HEK293 (cell line): ENCODE measurements around the gene LSM14B.

Experiments
- CTCF ChIA-PET: fragments of 350-600 bp; formaldehyde crosslinking; extraction: SDS; loops from one replicate; lab custom pipeline; 2021; ENCODE audit warnings: antibody characterized with exemption; lab: Yijun Ruan, JAX
- POLR2A ChIA-PET: fragments of 300-600 bp; formaldehyde crosslinking; extraction: SDS; loops from one replicate; lab custom pipeline; 2020; ENCODE audit warnings: antibody characterized with exemption, inconsistent platforms; lab: Yijun Ruan, JAX
- H3K27ac ChIP-seq: fragments of 200-500 bp; sonication (Bioruptor generic); 2 replicates; pipeline ENCODE4 v1.5.1; 2014; ENCODE audit warnings: low read depth, low read length, control low read depth, inconsistent platforms; ENCODE audit errors: extremely low read depth
- H3K36me3 ChIP-seq, 2 experiments: fragments of 200-500 bp in 1 of 2; sonication (Bioruptor generic) in 1 of 2; 1 replicate in 1 of 2; 2 replicates in 1 of 2; pipeline ENCODE4 v1.5.1; 2014 to 2017; ENCODE audit warnings: inconsistent platforms in 2 of 2, low read length in 2 of 2; ENCODE audit not compliant: control insufficient read depth in 2 of 2, insufficient read depth in 1 of 2
- H3K4me1 ChIP-seq: fragments of 200-500 bp; sonication (Bioruptor generic); 2 replicates; pipeline ENCODE4 v1.5.1; 2014; ENCODE audit warnings: mild to moderate bottlenecking, low read length, inconsistent platforms; ENCODE audit not compliant: control insufficient read depth, insufficient read depth
- H3K4me3 ChIP-seq: 2 replicates; pipeline ENCODE4 v1.5.1; 2011; ENCODE audit warnings: low read depth, mild to moderate bottlenecking, control low read depth, low read length, moderate library complexity
- H3K9me3 ChIP-seq: fragments of 200-500 bp; sonication (Bioruptor generic); 2 replicates; pipeline ENCODE4 v1.5.1; 2014; ENCODE audit warnings: low read depth, low read length, inconsistent platforms; ENCODE audit not compliant: control insufficient read depth, insufficient read depth
- BCL11B ChIP-seq: fragments of 450-650 bp; formaldehyde crosslinking; IDR thresholded peaks from 2 replicates; pipeline ENCODE4 v1.5.1; 2016; ENCODE audit warnings: low read depth, missing biosample characterization, missing genetic modification characterization
- CTCF ChIP-seq: fragments of 450-650 bp; formaldehyde crosslinking; IDR thresholded peaks from 2 replicates; pipeline ENCODE4 v1.5.1; 2016; ENCODE audit warnings: missing biosample characterization, missing genetic modification characterization
- MYNN ChIP-seq: fragments of 450-650 bp; formaldehyde crosslinking; IDR thresholded peaks from 2 replicates; pipeline ENCODE4 v1.5.1; 2016; ENCODE audit warnings: missing biosample characterization, missing genetic modification characterization, borderline replicate concordance
- PRDM2 ChIP-seq: fragments of 450-650 bp; formaldehyde crosslinking; IDR thresholded peaks from 2 replicates; pipeline ENCODE4 v1.5.1; 2016; ENCODE audit warnings: missing biosample characterization, missing genetic modification characterization, borderline replicate concordance
- ZBTB44 ChIP-seq: fragments of 450-650 bp; IDR thresholded peaks from 2 replicates; pipeline ENCODE4 v1.5.1; 2018; ENCODE audit warnings: missing biosample characterization, mild to moderate bottlenecking, missing genetic modification characterization
- ZBTB8A ChIP-seq: fragments of 450-650 bp; formaldehyde crosslinking; IDR thresholded peaks from 2 replicates; pipeline ENCODE4 v1.5.1; 2016; ENCODE audit warnings: missing biosample characterization, missing genetic modification characterization
- ZEB2 ChIP-seq: fragments of 450-650 bp; formaldehyde crosslinking; IDR thresholded peaks from 2 replicates; pipeline ENCODE4 v1.5.1; 2016; ENCODE audit warnings: missing biosample characterization, missing genetic modification characterization
- ZNF114 ChIP-seq: fragments of 450-650 bp; formaldehyde crosslinking; IDR thresholded peaks from 2 replicates; pipeline ENCODE4 v1.5.0; 2017; ENCODE audit warnings: missing biosample characterization, missing genetic modification characterization
- ZNF184 ChIP-seq: fragments of 450-650 bp; IDR thresholded peaks from 2 replicates; pipeline ENCODE4 v1.5.1; 2018; ENCODE audit warnings: missing biosample characterization, mild to moderate bottlenecking, missing genetic modification characterization
- ZNF24 ChIP-seq: fragments of 450-650 bp; formaldehyde crosslinking; IDR thresholded peaks from 2 replicates; pipeline ENCODE4 v1.5.1; 2016; ENCODE audit warnings: missing biosample characterization, missing genetic modification characterization
- ZNF266 ChIP-seq: fragments of 450-650 bp; formaldehyde crosslinking; IDR thresholded peaks from 2 replicates; pipeline ENCODE4 v1.5.1; 2016; ENCODE audit warnings: missing biosample characterization, missing genetic modification characterization, low read depth
- ZNF280D ChIP-seq: fragments of 450-650 bp; formaldehyde crosslinking; IDR thresholded peaks from 2 replicates; pipeline ENCODE4 v1.5.1; 2016; ENCODE audit warnings: missing biosample characterization, missing genetic modification characterization
- ZNF394 ChIP-seq: fragments of 450-650 bp; formaldehyde crosslinking; IDR thresholded peaks from 2 replicates; pipeline ENCODE4 v1.5.1; 2016; ENCODE audit warnings: missing biosample characterization, missing genetic modification characterization, mild to moderate bottlenecking, moderate library complexity, borderline replicate concordance
- ZNF549 ChIP-seq: fragments of 450-650 bp; IDR thresholded peaks from 2 replicates; pipeline ENCODE4 v1.5.1; 2018; ENCODE audit warnings: missing biosample characterization, missing genetic modification characterization, mild to moderate bottlenecking, inconsistent platforms, moderate library complexity
- ZNF561 ChIP-seq: fragments of 450-650 bp; IDR thresholded peaks from 2 replicates; pipeline ENCODE4 v1.5.1; 2018; ENCODE audit warnings: missing biosample characterization, missing genetic modification characterization, borderline replicate concordance
- ZNF571 ChIP-seq: fragments of 450-650 bp; formaldehyde crosslinking; IDR thresholded peaks from 2 replicates; pipeline ENCODE4 v1.5.0; 2017; ENCODE audit warnings: missing biosample characterization, missing genetic modification characterization
- ZNF600 ChIP-seq: fragments of 450-650 bp; formaldehyde crosslinking; IDR thresholded peaks from 2 replicates; pipeline ENCODE4 v1.5.1; 2016; ENCODE audit warnings: missing biosample characterization, missing genetic modification characterization

LSM14B gene

GRCh38 chr20:62141397-62142251 lies 19.3 kb downstream of the LSM14B start:
- no peaks in the 10 kb centered on the region for H3K9me3 ChIP-seq
- peaks cover 4 to 65% of the 10 kb centered on the region in 2 experiments; a peak in 2 of 3 replicates for H3K36me3 ChIP-seq
- TF ChIP-seq CTCF (tag by site-specific recombination) (peak; percentile 56), MYNN (no peak), ZEB2 (tag by site-specific recombination) (0 out of 2 replicates have a peak, but pooled peaks have one; percentile 10), ZNF561 (tag by site-specific recombination) (0 out of 2 replicates have a peak, but pooled peaks have one; percentile 45), ZNF394 (tag by site-specific recombination) (peak; percentile 65; the same call in 1 of the 2 replicates)
- ChIA-PET POLR2A (interaction anchor here (1.2 to 1.5 kb wide), 2 partner anchors 41 to 245 kb away, joined by 4 read pairs; partner anchors contain the start of genes MTG2 and RPS21), CTCF (interaction anchor here (0.6 to 1.9 kb wide), 8 partner anchors 8 to 131 kb away, joined by 3 to 15 read pairs (median 4); no protein-coding TSS in a partner anchor)
- peak overlapping the region; percentile 89 for H3K4me3 ChIP-seq
- H3K27ac ChIP-seq = peak overlapping the region; percentile 84; the same call in 1 of the 2 replicates
- no peaks in the 10 kb centered on the region for H3K4me1 ChIP-seq

GRCh38 chr20:62142252-62143080 lies 20.2 kb downstream of the LSM14B start:
- ChIA-PET CTCF (interaction anchor here (0.7 to 1.9 kb wide), 4 partner anchors 9 to 132 kb away, joined by 3 to 15 read pairs (median 6); no protein-coding TSS in a partner anchor), POLR2A (interaction anchor here (1.0 to 1.5 kb wide), 4 partner anchors 40 to 244 kb away, joined by 3 to 6 read pairs (median 4); partner anchors contain the start of genes MTG2 and RPS21)
- no peaks in the 10 kb centered on the region for H3K9me3 ChIP-seq
- H3K27ac ChIP-seq = peak overlapping the region; percentile 84
- H3K4me3 ChIP-seq = peak overlapping the region; percentile 89
- H3K36me3 ChIP-seq = peaks cover 4 to 57% of the 10 kb centered on the region in 2 experiments; a peak in 2 of 3 replicates
- H3K4me1 ChIP-seq = no peaks in the 10 kb centered on the region
- TF ChIP-seq ZNF114 (tag by site-specific recombination) (no peak), ZNF24 (tag by site-specific recombination) (no peak), ZNF571 (tag by site-specific recombination) (no peak), ZNF184 (tag by site-specific recombination) (no peak), ZNF600 (tag by site-specific recombination) (peak; percentile 19; the same call in 1 of the 2 replicates), PRDM2 (tag by site-specific recombination) (no peak), ZNF280D (tag by site-specific recombination) (no peak), ZBTB8A (peak; percentile 34), ZNF549 (no peak), ZNF266 (tag by site-specific recombination) (no peak), BCL11B (tag by site-specific recombination) (no peak), ZEB2 (tag by site-specific recombination) (0 out of 2 replicates have a peak, but pooled peaks have one; percentile 10), ZBTB44 (tag by site-specific recombination) (no peak)
